NCI-H1436 (cell line): ENCODE data around the gene PEAK1.
"Not testable (repeated sequence)": the region's sequence is repeated elsewhere in the genome, so short reads cannot be mapped to it uniquely, and the experiment has no call there.

Experiments used
- DNase-seq: peaks from one replicate; lab custom pipeline; 2025; lab: John Stamatoyannopoulos, UW

PEAK1 gene

GRCh38 chr15:77176148-77176547, 243.8 kb downstream of the PEAK1 start:
- not testable (repeated sequence) for DNase-seq

GRCh38 chr15:77173487-77173886, 246.4 kb downstream of the PEAK1 start:
- no peak for DNase-seq

GRCh38 chr15:77171221-77171967, 248.5 kb downstream of the PEAK1 start:
- no peak for DNase-seq

- no peak for DNase-seq
Measured at GRCh38 chr15:77168616-77169015, 251.3 kb downstream of the PEAK1 start.

GRCh38 chr15:77168141-77168540, 251.8 kb downstream of the PEAK1 start:
- no peak for DNase-seq

- no peak for DNase-seq
Measured at GRCh38 chr15:77167406-77167805, 252.5 kb downstream of the PEAK1 start.

GRCh38 chr15:77163781-77164384, 256.0 kb downstream of the PEAK1 start:
- DNase-seq: no peak

- DNase-seq: no peak
Measured at GRCh38 chr15:77162872-77163633, 256.9 kb downstream of the PEAK1 start.

GRCh38 chr15:77160562-77161478, 259.1 kb downstream of the PEAK1 start:
- DNase-seq: no peak

- peak; percentile 3 for DNase-seq
Measured at GRCh38 chr15:77156000-77156399, 263.9 kb downstream of the PEAK1 start.

- no peak for DNase-seq
Measured at GRCh38 chr15:77148191-77148590, 271.7 kb downstream of the PEAK1 start.

GRCh38 chr15:77145370-77145769, 274.5 kb downstream of the PEAK1 start:
- no peak for DNase-seq

GRCh38 chr15:77144492-77145070, 275.3 kb downstream of the PEAK1 start:
- DNase-seq: no peak

- DNase-seq: no peak
Measured at GRCh38 chr15:77144026-77144425, 275.9 kb downstream of the PEAK1 start.

- DNase-seq: no peak
Measured at GRCh38 chr15:77143616-77144015, 276.3 kb downstream of the PEAK1 start.

- DNase-seq: no peak
Measured at GRCh38 chr15:77143191-77143590, 276.7 kb downstream of the PEAK1 start.

GRCh38 chr15:77140220-77140619, 279.7 kb downstream of the PEAK1 start:
- no peak for DNase-seq

- no peak for DNase-seq
Measured at GRCh38 chr15:77139312-77139711, 280.6 kb downstream of the PEAK1 start.

GRCh38 chr15:77138167-77138522, 281.8 kb downstream of the PEAK1 start:
- DNase-seq: no peak

- no peak for DNase-seq
Measured at GRCh38 chr15:77135181-77135580, 284.7 kb downstream of the PEAK1 start.

GRCh38 chr15:77130315-77130930, 289.5 kb downstream of the PEAK1 start:
- no peak for DNase-seq
